ENCODE results near the gene OTX1.

The OTX1 gene

DNA sequence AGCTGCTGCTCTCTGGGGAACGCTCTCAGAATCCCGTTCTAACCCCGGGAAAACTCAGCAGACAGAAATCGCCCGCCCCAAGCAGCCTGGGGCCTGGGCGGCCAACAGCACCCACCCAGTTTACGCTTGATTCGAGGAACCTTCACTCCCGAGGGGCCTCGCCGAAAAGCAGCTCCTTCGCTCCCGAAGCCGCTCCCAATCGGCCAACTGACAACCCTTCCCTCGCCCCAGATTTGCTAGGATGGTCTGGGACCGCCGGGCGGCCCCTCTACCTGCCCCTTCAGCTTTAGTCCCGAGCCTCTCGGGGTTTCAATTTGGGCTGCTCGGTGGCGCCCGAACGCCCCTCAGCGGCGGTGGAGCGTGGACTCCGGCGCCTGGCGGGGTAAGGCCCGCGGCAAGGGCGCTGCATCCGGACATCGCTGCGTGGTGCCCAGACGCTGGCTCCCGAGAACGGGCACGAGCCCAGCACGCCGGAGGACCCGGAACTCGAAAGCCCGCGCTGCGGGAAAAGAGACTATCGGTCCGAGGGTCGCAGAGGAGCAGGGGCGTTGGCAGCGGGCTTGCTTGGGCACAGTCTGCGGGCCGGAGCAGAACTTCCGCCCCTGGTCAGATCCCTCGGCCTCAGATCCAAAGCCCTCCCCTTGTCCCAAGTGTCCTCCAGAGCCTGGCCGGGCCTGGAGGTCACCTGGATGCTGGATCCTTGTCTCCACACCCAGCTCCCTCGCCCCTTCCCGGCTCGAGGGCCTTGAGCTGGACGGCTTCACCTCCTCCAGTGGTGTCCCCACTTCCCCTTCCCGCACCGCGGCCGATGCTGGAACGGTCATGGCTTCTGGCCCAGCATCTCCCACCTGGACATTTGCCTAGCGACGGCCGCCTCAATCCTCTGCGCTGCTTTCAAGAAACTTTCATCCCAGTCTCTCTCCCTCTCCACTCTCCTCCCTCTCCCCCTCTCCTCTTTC is 3.0 kb upstream of the OTX1 start:
- no peak for DNase-seq

DNA sequence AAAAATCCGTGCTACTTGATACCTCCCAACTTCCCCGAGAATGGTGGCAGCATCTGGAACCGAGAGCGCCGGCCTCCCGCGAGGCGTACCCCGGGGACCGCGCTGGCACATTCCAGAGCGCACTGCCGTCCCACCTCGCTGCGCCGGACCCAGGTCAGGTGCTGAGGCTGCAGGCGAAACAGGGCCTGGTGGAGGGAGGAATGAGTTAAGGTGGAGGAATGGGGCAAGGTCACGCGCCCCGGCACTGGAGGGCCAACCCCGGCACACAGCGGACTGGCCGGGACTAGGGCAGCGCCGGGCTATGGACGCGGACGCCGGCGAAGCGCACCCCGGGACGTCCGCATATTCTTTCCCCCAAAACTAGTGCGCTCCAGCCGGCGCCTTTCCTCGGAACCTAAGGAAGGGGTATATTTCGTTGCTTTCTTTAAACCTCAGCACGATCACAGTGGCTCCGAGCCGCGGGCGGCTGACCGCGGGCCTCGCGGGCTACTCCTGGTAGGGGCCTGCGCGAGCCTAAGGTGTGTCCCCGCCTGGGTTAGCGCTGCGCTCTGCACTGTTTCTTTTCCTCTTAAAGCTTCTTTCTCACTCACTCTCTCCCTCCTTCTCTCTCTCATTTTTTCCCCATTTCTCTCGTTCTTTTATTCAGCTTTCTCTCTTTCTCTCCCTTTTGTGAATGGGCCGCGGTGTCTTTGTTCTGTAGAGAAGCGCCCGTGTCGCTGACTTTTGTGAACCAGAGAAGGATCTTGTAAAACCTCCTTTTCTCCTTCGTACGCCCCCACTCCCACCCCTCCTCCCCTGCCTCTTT is 2.1 kb upstream of the OTX1 start:
- no peak for DNase-seq

- DNase-seq = no peak
Measured at GRCh38 chr2:63049211-63049969, 1.2 kb upstream of the OTX1 start.

- no peak for DNase-seq
Measured at GRCh38 chr2:63049970-63050333, 678 bp upstream of the OTX1 start.

GRCh38 chr2:63051042-63051794 is 588 bp downstream of the OTX1 start:
- no peak for DNase-seq

DNA sequence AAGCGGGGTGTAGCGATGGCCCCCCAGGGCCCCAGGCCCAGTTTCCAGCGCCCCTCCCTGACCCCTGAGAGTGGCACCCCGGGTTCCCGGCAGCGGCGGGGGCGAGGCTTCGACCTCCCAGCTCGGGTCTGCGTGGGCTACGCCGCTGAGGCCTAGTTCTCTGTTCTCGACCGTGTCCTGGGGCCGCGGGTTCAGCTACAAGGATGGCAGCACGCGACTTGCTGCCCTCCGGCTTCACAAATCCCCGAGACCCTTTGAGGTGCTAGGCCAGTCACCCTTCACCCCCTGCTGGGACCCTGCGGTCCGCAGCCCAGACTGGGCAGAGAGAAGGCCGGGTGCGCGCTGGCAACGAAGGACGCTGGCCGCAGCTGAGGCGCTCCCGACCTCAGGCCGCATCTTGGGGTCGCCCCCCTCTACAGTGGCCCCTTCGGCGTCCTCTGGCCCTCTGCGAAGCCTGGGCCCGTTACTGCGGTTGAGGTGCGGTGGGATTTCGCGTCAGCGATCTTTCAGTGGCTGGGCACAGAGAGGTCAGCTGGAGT is 1.2 kb downstream of the OTX1 start:
- no peak for DNase-seq

DNA sequence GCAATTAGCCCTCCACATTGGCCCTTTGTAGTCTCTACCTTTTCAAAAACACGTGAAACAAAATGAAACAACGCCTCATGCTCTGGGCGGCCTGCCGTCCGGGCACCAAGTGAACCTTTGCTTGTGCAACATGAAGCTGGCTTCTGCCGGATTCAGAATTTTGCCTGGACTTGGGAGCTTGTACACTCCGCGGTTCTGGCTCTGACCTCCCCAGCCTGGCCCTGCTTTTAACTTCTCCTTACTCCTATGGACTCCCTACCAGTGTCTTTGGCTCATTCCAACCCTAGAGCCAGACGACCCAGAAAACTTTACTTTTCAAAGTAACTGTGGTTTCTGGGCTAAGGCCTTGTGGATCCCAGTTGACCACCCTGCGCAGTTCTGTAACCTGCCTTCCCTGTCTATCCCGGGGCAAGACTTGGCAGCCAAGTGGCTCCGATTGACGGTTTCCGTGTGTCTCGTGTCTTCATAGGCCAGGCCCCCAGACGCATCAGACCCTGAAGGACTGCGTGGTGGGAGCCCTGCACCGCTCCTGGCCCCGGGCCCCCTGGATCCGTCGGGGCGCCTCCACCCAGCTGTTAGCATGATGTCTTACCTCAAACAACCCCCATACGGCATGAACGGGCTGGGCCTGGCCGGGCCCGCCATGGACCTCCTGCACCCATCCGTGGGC is 1.9 kb downstream of the OTX1 start:
- DNase-seq = no peak

DNA sequence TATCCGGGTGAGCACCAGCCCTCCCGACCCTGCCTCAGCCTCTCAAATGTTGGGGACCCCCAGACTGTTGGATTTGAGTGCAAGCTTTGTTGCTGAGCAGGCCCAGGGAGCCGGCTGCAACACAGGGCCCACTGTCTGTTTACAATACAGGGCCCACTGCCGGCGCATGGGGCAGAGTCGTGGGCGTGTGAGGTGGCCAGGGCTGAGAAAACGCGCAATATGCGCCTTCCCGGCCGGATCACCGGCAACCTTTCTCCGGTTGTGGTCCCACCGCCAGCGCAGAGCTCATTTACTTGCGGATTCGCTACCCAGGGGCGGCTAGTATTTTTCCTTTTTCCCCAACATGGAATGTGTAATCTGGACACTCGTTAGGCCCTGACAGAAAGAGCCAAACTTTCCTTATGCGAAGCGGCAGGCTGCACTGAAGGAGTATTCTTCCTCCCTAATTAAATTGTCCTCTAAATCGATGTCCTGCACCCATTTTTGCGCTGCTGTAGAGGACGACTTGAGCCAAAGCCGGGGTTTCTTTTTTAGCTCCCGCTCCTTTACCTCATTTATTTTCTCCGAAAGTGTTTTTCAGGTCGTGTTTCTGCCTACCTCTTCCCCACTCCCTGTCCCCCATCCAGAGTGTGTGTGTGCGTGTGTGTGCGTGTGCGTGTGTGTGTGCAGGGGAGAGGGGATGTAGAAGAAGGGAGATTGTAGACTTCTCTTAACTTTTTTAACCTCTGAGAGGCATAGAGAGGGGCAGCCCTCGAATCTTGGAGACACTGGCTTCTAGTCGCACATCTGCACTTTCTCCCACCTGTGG is 2.7 kb downstream of the OTX1 start:
- DNase-seq = no peak

GRCh38 chr2:63053889-63054602 is 3.4 kb downstream of the OTX1 start:
- DNase-seq = no peak

DNA sequence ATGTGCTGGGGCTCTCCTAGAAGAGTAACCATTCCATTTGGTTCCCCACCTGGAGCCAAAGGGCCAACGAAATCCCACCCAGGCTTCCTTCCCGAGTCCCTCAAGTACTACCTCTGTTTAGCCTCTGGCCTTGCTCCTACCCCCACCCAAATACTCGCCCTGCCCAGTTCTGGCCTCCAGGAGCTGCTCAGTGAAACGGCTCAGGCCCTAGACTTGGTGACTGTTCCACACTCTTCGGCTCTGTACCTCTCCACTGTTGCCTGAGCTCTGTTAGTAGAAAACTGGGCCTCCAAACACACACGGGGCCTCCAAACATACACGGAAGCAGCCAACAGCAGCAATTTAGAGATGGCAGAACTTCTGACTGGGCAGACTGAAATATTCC is 4.2 kb downstream of the OTX1 start:
- DNase-seq = no peak

DNA sequence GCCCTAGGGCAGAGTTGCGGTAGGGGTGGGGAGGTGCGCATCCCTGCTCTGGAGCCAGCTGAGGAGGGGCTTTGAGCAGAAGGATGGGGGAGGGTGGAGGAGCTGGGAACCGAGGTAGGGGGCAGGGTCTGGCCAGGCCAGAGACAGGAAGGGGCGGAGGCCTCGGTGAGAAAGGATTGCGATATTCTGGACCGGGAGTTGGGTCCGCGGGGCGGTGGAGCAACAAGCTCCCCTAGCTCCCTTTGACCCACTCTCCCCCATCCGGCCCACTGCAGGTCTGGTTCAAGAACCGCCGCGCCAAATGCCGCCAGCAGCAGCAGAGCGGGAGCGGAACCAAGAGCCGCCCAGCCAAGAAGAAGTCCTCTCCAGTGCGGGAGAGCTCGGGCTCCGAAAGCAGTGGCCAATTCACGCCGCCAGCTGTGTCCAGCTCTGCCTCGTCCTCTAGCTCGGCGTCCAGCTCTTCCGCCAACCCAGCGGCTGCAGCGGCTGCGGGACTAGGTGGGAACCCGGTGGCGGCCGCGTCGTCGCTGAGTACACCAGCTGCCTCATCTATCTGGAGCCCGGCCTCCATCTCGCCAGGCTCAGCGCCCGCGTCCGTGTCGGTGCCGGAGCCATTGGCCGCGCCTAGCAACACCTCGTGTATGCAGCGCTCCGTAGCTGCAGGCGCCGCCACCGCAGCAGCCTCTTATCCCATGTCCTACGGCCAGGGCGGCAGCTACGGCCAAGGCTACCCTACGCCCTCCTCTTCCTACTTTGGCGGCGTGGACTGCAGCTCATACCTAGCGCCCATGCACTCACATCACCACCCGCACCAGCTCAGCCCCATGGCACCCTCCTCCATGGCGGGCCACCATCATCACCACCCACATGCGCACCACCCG is 4.8 kb downstream of the OTX1 start:
- no peak for DNase-seq

GRCh38 chr2:63056107-63057050 is 5.7 kb downstream of the OTX1 start:
- no peak for DNase-seq

DNA sequence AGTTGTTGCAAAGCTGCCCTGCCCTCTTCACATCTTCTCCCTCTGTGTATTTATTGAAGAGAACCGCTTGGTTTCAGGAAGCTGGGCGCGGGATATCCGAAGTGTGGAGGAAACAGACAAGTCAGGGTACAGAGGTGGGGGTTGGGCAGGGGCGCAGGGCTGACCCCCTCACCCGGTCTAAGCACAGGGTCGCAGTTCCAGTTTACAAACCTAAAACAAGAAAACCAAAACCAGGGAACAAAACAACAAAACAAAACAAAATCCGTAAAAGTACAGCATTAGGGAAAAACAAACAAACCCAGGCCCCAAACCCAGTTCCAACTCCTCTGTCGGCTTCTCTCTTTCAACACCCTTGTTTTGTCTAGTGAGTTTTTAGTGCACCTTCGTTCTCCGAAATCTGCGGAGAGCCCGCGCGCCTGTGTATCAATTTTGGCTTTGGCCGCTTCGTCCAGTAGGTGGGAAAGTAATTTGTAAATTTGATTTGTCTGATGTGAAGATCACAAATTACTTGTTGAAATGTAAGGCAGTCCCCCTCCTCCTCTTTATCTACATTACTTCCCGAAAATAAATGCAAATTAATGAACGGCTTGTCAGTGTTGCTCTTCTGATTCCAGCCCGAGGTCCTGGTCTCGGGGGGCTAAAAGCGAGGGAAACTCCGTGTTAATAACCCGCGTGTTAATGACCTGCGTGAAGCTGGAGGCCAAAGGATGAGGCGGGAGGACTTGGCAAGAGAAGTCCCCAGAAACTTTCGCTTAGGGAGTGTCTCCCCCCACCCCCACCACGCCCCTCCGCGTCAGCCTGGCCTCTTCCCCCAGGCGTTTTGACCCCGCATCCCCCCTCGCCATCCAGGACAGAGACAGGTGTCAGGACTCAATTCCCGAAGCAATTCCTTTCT is 6.9 kb downstream of the OTX1 start:
- DNase-seq = no peak

GRCh38 chr2:63058144-63058920 is 7.7 kb downstream of the OTX1 start:
- DNase-seq = no peak

GRCh38 chr2:63058921-63059792 is 8.5 kb downstream of the OTX1 start:
- DNase-seq = no peak
